ENCODE measurements around the gene RGPD3. TPM values are rescaled to one million over a fixed set of nuclear protein-coding genes. Genes with fewer than 3 reads are reported as not detected.

RGPD3 gene
- polyA plus RNA-seq, 1 experiment: 0.02 TPM

DNA sequence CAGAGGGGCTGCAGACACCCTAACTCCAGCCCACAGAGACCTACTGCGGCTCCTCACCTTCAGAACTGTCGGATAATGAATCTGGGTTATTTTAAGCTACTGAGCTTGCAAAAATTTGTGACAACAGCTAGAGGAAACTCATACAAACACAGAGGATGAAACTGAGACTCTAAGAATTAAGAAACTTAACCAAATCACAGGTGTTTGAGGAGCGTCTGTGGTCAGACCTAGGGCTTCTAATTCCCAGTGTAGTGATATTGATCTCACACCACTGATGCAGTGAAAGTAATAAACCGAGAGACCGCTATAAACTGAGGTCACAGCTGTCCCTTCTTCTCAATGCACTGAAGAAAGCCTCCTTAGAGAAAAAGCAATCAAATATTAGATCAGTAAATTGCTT, 110.1 kb downstream of the RGPD3 start:
- Histone ChIP-seq H3K27me3 (ENCODE audit: control insufficient read depth, insufficient read depth, low read length) (no peaks in the 10 kb centered on the region), H3K4me3 (ENCODE audit: low read depth, low read length) (no peak overlapping the region), H3K36me3 (ENCODE audit: control insufficient read depth, insufficient read depth, low read length) (no peaks in the 10 kb centered on the region)
- DNase-seq (ENCODE audit: low read depth): no peak
- TF ChIP-seq, protein P1, sequence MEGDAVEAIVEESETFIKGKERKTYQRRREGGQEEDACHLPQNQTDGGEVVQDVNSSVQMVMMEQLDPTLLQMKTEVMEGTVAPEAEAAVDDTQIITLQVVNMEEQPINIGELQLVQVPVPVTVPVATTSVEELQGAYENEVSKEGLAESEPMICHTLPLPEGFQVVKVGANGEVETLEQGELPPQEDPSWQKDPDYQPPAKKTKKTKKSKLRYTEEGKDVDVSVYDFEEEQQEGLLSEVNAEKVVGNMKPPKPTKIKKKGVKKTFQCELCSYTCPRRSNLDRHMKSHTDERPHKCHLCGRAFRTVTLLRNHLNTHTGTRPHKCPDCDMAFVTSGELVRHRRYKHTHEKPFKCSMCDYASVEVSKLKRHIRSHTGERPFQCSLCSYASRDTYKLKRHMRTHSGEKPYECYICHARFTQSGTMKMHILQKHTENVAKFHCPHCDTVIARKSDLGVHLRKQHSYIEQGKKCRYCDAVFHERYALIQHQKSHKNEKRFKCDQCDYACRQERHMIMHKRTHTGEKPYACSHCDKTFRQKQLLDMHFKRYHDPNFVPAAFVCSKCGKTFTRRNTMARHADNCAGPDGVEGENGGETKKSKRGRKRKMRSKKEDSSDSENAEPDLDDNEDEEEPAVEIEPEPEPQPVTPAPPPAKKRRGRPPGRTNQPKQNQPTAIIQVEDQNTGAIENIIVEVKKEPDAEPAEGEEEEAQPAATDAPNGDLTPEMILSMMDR (IDR thresholded peaks at IDR 0.05; ENCODE audit: insufficient read depth, low read depth, low read length): no peak
- CTCF ChIA-PET: interaction anchor here (0.6 kb wide), 1 partner anchor 35 kb away, joined by 3 read pairs; no protein-coding TSS in a partner anchor
- POLR2A ChIA-PET: no interaction called here

DNA sequence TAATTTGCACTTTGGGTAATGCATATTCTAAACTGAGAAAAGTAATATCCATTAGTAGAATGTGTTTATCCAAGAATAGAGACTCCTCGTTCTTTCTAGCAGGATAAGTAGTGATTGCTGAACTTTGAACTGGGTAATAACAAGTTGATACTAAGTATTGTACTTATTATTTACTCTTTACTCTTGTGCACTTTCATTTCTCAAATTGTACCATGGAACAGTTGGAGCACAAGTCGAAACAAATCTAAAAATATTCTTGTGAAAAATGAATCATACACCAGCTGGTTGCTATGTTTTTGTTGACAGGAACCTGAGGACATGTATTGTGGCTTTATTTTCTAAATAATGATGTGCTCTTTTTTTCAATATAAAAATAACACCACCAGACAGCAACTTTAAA, 111.9 kb downstream of the RGPD3 start:
- Histone ChIP-seq H3K36me3 (ENCODE audit: control insufficient read depth, insufficient read depth, low read length) (no peaks in the 10 kb centered on the region), H3K4me3 (ENCODE audit: low read depth, low read length) (no peak overlapping the region), H3K27me3 (ENCODE audit: control insufficient read depth, insufficient read depth, low read length) (no peaks in the 10 kb centered on the region)
- CTCF ChIA-PET: no interaction called here
- POLR2A ChIA-PET: no interaction called here
- TF ChIP-seq, protein P1 (IDR thresholded peaks at IDR 0.05; ENCODE audit: insufficient read depth, low read depth, low read length): no peak
- no peak for DNase-seq (ENCODE audit: low read depth)

DNA sequence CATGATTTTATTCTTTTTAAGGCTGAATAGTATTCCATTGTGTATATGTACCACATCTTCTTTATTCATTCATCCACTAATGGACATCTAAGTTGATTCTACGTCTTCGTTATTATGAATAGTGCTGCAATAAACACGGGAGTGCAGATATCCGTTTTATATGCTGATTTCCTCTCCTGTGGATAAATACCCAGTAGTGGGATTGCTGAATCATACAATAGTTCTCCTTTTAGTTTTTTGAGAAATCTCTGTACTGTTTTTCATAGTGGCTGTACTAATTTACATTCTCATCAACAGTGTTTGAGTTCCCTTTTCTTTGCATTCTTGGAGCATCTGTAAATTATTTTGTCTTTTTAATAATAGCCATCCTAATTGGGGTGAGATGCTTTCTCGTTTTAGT, 114.5 kb downstream of the RGPD3 start:
- no peaks in the 10 kb centered on the region for H3K36me3 ChIP-seq (ENCODE audit: control insufficient read depth, insufficient read depth, low read length)
- no peak overlapping the region for H3K4me3 ChIP-seq (ENCODE audit: low read depth, low read length)
- TF ChIP-seq, protein P1 (IDR thresholded peaks at IDR 0.05; ENCODE audit: insufficient read depth, low read depth, low read length): no peak
- CTCF ChIA-PET: no interaction called here
- POLR2A ChIA-PET: no interaction called here
- DNase-seq (ENCODE audit: low read depth): no peak
- no peaks in the 10 kb centered on the region for H3K27me3 ChIP-seq (ENCODE audit: control insufficient read depth, insufficient read depth, low read length)

DNA sequence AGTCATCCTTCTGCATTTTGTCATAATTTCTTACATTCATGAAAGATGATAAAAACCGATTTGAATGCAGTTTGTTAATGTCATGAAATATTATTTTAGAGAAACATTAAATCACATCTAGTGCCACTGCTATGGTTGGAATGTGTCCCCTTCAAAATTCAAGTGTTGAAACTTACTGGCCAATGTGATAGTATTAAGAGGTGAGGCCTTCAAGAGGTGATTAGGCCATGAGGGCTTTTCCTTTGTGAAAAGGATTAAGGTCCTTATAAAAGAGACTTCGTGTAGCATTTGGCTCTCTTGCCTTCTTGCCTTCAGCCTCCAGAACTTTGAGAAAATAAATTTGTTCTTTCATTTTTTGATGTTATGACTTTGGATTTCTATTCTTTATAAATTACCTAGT, 117.2 kb downstream of the RGPD3 start:
- ChIA-PET POLR2A (no interaction called here), CTCF (interaction anchor here (0.7 kb wide), 1 partner anchor 246 kb away, joined by 3 read pairs; no protein-coding TSS in a partner anchor)
- Histone ChIP-seq H3K36me3 (ENCODE audit: control insufficient read depth, insufficient read depth, low read length) (no peaks in the 10 kb centered on the region), H3K27me3 (ENCODE audit: control insufficient read depth, insufficient read depth, low read length) (no peaks in the 10 kb centered on the region), H3K4me3 (ENCODE audit: low read depth, low read length) (no peak overlapping the region)
- TF ChIP-seq, protein P1 (IDR thresholded peaks at IDR 0.05; ENCODE audit: insufficient read depth, low read depth, low read length): no peak
- DNase-seq (ENCODE audit: low read depth): no peak

DNA sequence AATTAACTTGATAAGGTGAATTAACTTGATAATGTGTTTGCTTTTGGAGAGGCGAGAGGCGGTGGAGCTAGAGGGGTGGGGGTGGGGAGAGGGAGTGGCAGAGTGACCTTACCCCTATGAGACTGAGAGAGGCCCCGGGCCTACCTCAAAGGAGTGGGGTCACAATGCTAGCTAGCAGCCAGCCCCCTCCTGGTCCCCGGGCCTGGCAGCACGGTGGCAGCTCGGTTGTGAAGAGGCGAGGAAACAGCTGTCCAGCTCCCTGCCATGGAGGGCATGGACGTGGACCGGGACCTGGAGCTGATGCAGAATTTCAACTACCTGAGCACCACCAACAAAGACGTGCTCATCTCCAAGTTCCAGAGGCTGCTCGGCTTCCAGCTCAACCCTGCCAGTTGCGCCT, 123.9 kb downstream of the RGPD3 start:
- no peaks in the 10 kb centered on the region for H3K36me3 ChIP-seq (ENCODE audit: control insufficient read depth, insufficient read depth, low read length)
- H3K27me3 ChIP-seq (ENCODE audit: control insufficient read depth, insufficient read depth, low read length): no peaks in the 10 kb centered on the region
- DNase-seq (ENCODE audit: low read depth): no peak
- POLR2A ChIA-PET: no interaction called here
- TF ChIP-seq, protein P1 (IDR thresholded peaks at IDR 0.05; ENCODE audit: insufficient read depth, low read depth, low read length): no peak
- H3K4me3 ChIP-seq (ENCODE audit: low read depth, low read length): no peak overlapping the region
- CTCF ChIA-PET: interaction anchor here (0.7 kb wide), 1 partner anchor 798 kb away, joined by 3 read pairs; no protein-coding TSS in a partner anchor
